Cardiac fibroblast (primary cell): ENCODE data around the gene PTS.

Source experiments
- DNase-seq, 2 donors: peaks; one replicate each; pipeline versions ENCODE4 v3.0.0 to v3.0.0-alpha.2; 2010; ENCODE audit warnings: low read depth in 2 of 2
- H3K4me3 ChIP-seq, 2 donors: replicated peaks in 1 of 2; 1 replicate in 1 of 2; 2 replicates in 1 of 2; pipeline ENCODE4 v1.5.1; 2011; ENCODE audit warnings: low read depth in 2 of 2, low read length in 2 of 2, mild to moderate bottlenecking in 2 of 2, moderate library complexity in 1 of 2
- TF ChIP-seq, protein P1 (sequence below): IDR thresholded peaks from one replicate; pipeline ENCODE4 v1.5.1; 2011; ENCODE audit warnings: low read depth, mild to moderate bottlenecking, low read length, inconsistent platforms

PTS gene

DNA sequence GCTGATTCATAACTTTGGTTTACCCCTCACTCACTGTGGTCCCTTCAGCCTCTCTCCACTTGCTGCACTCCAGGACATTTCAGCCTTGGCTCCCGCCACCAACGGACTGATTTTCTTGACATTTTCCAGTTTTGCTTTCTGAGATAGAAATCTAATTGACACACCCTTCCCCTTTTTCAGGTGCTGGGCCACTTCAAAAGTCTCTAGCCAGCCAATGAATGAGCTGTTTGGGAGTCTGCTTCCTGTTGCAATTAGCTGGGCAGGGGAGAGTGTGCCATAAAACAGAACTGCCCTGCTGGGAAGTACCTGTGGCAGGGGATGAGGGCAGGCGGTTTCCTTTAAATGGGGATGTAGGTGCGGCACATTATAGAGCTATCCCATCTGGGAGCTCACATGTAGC, 55.5 kb downstream of the PTS start:
- TF ChIP-seq, protein P1, sequence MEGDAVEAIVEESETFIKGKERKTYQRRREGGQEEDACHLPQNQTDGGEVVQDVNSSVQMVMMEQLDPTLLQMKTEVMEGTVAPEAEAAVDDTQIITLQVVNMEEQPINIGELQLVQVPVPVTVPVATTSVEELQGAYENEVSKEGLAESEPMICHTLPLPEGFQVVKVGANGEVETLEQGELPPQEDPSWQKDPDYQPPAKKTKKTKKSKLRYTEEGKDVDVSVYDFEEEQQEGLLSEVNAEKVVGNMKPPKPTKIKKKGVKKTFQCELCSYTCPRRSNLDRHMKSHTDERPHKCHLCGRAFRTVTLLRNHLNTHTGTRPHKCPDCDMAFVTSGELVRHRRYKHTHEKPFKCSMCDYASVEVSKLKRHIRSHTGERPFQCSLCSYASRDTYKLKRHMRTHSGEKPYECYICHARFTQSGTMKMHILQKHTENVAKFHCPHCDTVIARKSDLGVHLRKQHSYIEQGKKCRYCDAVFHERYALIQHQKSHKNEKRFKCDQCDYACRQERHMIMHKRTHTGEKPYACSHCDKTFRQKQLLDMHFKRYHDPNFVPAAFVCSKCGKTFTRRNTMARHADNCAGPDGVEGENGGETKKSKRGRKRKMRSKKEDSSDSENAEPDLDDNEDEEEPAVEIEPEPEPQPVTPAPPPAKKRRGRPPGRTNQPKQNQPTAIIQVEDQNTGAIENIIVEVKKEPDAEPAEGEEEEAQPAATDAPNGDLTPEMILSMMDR, result no peak
- no peak overlapping the region for H3K4me3 ChIP-seq
- no peak for DNase-seq
